ENCODE data around the gene TOR1A.
"Not testable (repeated sequence)": the region's sequence is repeated elsewhere in the genome, so short reads cannot be mapped to it uniquely, and the experiment has no call there.

DNA sequence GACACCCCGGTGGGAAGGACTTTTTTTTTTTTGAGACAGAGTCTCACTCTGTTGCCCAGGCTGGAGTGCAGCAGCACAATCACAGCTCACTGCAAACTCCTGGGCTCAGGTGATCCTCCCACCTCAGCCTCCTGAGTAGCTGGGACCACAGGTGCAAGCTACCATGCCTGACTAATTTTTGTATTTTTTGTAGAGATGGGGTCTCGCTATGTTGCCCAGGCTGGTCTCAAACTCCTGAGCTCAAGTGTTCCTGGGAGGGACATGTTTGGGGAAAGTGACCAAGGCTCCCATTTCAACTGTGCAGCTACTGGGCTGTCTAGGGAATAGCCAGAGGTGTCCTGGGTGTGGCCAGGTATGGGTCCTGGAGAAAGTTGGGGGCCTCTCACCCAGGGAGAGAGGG, 27.9 kb downstream of the TOR1A start:
- TF ChIP-seq, protein P1, sequence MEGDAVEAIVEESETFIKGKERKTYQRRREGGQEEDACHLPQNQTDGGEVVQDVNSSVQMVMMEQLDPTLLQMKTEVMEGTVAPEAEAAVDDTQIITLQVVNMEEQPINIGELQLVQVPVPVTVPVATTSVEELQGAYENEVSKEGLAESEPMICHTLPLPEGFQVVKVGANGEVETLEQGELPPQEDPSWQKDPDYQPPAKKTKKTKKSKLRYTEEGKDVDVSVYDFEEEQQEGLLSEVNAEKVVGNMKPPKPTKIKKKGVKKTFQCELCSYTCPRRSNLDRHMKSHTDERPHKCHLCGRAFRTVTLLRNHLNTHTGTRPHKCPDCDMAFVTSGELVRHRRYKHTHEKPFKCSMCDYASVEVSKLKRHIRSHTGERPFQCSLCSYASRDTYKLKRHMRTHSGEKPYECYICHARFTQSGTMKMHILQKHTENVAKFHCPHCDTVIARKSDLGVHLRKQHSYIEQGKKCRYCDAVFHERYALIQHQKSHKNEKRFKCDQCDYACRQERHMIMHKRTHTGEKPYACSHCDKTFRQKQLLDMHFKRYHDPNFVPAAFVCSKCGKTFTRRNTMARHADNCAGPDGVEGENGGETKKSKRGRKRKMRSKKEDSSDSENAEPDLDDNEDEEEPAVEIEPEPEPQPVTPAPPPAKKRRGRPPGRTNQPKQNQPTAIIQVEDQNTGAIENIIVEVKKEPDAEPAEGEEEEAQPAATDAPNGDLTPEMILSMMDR (IDR thresholded peaks at IDR 0.05; ENCODE audit: poor library complexity) = not testable (repeated sequence)
- not testable (repeated sequence) for TF ChIP-seq EZH2 (IDR thresholded peaks at IDR 0.05; ENCODE audit: borderline replicate concordance)
